T-helper 1 cell (primary cell): Measurements from ENCODE around the gene EXOSC1.
A peak's percentile ranks its signal among the peaks of the same experiment; 100 is the strongest.
"Not testable (repeated sequence)": the region's sequence is repeated elsewhere in the genome, so short reads cannot be mapped to it uniquely, and the experiment has no call there.

Experiments
- DNase-seq, 5 donors: peaks; one replicate each; pipeline ENCODE4 v3.0.0-alpha.2; 2012 to 2020

The EXOSC1 gene

GRCh38 chr10:97407211-97407951, 38.4 kb downstream of the EXOSC1 start:
- DNase-seq = peak; percentile 26 to 84 (median 46)

GRCh38 chr10:97406483-97406882, 39.3 kb downstream of the EXOSC1 start:
- not testable (repeated sequence) for DNase-seq

GRCh38 chr10:97406064-97406463, 39.7 kb downstream of the EXOSC1 start:
- DNase-seq = no peak

GRCh38 chr10:97404044-97404443, 41.8 kb downstream of the EXOSC1 start:
- DNase-seq = no peak

GRCh38 chr10:97401455-97401919, 44.3 kb downstream of the EXOSC1 start:
- no peak for DNase-seq

GRCh38 chr10:97400665-97401454, 44.9 kb downstream of the EXOSC1 start, which contains the start of gene RRP12:
TSS of gene RRP12 (minus strand) at chr10:97401340. CDS start at chr10:97401231, 109 bp downstream.
- peak; percentile 61 to 95 (median 82) for DNase-seq

GRCh38 chr10:97399843-97400545, 45.8 kb downstream of the EXOSC1 start:
- peak in 3 of 5 donors; percentile 20 to 38 (median 21) for DNase-seq

GRCh38 chr10:97396056-97396455, 49.8 kb downstream of the EXOSC1 start:
- DNase-seq = no peak

- no peak for DNase-seq
These were observed 52.7 kb downstream of the EXOSC1 start for GRCh38 chr10:97393034-97393573.

- no peak for DNase-seq
These were observed 55.7 kb downstream of the EXOSC1 start for GRCh38 chr10:97390091-97390490.

- no peak for DNase-seq
These were observed 57.7 kb downstream of the EXOSC1 start for GRCh38 chr10:97388152-97388551.
